PFSK-1 (cell line): Measurements from ENCODE around the gene GABRA4.

ENCODE experiments used
- FOXP2 ChIP-seq: optimal IDR thresholded peaks from 2 replicates; pipeline ENCODE3; 2011; ENCODE audit warnings: borderline replicate concordance, control low read depth, inconsistent platforms; ENCODE audit not compliant: insufficient read depth; ENCODE audit errors: extremely low read length, extremely low read depth
- POLR2AphosphoS5 ChIP-seq: IDR thresholded peaks from 2 replicates; pipeline ENCODE4 v1.6.1; 2012; ENCODE audit warnings: low read depth, mild to moderate bottlenecking, control low read depth, low read length, moderate library complexity
- REST ChIP-seq, 2 experiments: IDR thresholded peaks; 2 replicates each; pipeline versions ENCODE4 v1.6.1 to v1.8.0; 2011 to 2012; ENCODE audit warnings: low read depth in 2 of 2, low read length in 2 of 2, control low read depth in 1 of 2, inconsistent platforms in 1 of 2, mild to moderate bottlenecking in 1 of 2, moderate library complexity in 1 of 2; ENCODE audit not compliant: insufficient read depth in 1 of 2
- SIN3A ChIP-seq: IDR thresholded peaks from 2 replicates; pipeline ENCODE4 v1.6.1; 2012; ENCODE audit warnings: mild to moderate bottlenecking, low read length, moderate library complexity, borderline replicate concordance; ENCODE audit not compliant: insufficient read depth
- TAF1 ChIP-seq: IDR thresholded peaks from 2 replicates; pipeline ENCODE4 v1.6.1; 2012; ENCODE audit warnings: low read length, control low read depth, borderline replicate concordance; ENCODE audit not compliant: insufficient read depth

GABRA4 gene

GRCh38 chr4:46931981-46932380 lies 61.4 kb downstream of the GABRA4 start:
- TF ChIP-seq FOXP2 (no peak), TAF1 (no peak), POLR2AphosphoS5 (no peak)

- TF ChIP-seq FOXP2: no peak
- TF ChIP-seq POLR2AphosphoS5: no peak
- no peak for TF ChIP-seq SIN3A
- TF ChIP-seq TAF1: no peak
- TF ChIP-seq REST (IDR thresholded peaks at IDR 0.05; ENCODE audit: insufficient read depth in 1 of 2, low read depth in 2 of 2, low read length in 2 of 2): no peak
These were observed 62.5 kb downstream of the GABRA4 start for GRCh38 chr4:46930891-46931290.

GRCh38 chr4:46927201-46927600 lies 66.2 kb downstream of the GABRA4 start:
- TF ChIP-seq SIN3A: no peak
- no peak for TF ChIP-seq REST (IDR thresholded peaks at IDR 0.05; ENCODE audit: insufficient read depth in 1 of 2, low read depth in 2 of 2, low read length in 2 of 2)
- TF ChIP-seq FOXP2: no peak
- TF ChIP-seq POLR2AphosphoS5: no peak
- no peak for TF ChIP-seq TAF1

GRCh38 chr4:46924789-46925529 lies 68.4 kb downstream of the GABRA4 start:
- TF ChIP-seq REST (IDR thresholded peaks at IDR 0.05; ENCODE audit: insufficient read depth in 1 of 2, low read depth in 2 of 2, low read length in 2 of 2): no peak
- TF ChIP-seq FOXP2: no peak
- TF ChIP-seq TAF1: no peak
- no peak for TF ChIP-seq SIN3A
- no peak for TF ChIP-seq POLR2AphosphoS5

- TF ChIP-seq TAF1: no peak
- no peak for TF ChIP-seq FOXP2
- no peak for TF ChIP-seq POLR2AphosphoS5
These were observed 71.2 kb downstream of the GABRA4 start for GRCh38 chr4:46922205-46922604.

- TF ChIP-seq SIN3A: no peak
These were observed 84.3 kb downstream of the GABRA4 start, which contains the start of gene COX7B2 for GRCh38 chr4:46909078-46909477. TSS of gene COX7B2 (minus strand) at chr4:46909245. CDS start at chr4:46735192, 174,053 bp downstream.
